ENCODE measurements around the gene MMP23B.
"Not testable (repeated sequence)": the region's sequence is repeated elsewhere in the genome, so short reads cannot be mapped to it uniquely, and the experiment has no call there.

Gene MMP23B

DNA sequence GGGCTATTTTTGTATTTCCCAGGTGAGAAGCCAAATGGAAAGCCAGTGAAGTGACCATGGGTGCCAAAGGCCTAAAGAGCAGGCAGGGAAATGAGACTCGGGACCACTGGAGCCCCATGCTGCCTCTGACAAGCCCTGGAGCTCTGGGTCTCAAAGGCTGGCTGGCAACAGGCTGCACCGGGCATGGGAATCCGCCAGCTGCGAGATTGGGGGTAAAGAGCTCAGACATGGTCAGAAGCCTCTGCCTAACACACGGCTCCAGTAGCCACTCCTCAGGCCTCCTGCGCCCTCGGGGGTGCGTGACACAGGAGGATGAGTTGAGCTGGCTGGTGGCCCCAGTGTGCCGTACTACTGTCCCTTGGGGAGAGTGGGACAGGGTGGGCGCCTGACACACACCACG is 32.3 kb downstream of the MMP23B start:
- DNase-seq (ENCODE audit: low read depth in 2 of 3, low spot score in 2 of 3): not testable (repeated sequence)

DNA sequence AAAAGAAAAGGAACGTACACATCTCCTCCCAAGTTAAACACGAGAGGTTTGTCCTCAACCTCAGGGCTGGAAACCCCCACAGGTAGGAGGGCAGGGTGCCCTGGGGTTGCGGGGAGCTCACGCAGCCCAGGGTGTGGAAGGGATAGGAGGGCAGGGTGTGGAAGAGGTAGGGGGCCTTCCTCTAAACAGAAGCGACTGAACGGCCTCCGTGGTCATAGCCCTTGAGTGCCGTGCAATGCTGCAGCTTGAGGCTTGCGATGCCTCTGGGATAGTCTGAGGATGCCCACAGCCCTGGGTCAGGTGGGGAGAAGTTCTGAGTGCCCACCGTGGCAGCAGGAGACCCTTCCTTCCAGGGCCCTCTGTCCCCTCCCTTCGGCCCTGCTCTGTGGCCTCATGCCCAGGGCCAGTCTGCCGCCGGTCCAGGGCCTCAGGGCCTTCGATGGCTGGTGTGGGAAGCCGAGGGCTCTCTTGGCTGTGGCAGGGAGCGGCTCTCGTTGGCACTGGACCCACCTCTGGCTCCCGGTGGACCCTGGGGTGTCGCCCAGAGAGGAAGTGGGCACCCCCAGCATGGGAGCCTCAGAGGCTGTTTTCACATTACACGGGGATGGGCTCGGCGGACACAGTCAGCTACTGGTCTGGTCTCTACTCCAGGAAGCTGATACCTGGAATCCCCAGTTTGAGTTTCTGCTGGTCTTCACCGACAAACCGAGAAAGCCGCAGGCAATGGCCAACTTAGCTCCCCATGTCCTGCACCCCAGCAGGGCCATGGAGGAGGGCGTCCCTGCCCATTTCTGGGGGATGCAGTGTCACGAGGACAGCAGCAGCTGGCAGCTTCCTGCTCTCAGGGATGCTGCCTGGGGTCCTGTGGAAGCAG is 33.2 kb downstream of the MMP23B start:
- DNase-seq (ENCODE audit: low read depth in 2 of 3, low spot score in 2 of 3): no peak

DNA sequence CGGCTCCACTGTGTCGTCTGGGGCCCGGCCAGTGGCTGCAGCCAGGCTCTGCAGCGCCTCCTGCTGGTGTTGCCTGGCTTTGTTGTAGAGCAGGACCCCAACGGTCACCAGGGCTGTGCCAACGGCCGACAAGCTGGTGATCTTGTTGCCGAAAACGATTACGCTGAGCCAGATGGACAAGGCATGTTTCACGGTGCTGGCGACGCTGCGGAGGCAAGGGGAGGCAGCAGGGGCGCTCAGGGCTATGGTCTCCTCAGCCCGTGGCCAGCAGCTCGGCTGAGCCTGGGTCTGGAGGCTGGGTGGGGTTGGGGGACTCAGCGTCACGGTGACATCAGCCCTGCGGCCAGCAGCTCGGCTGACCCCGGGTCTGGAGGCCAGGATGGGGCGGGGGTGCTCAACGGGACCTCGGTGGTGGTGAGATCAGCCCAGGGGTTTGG is 33.9 kb downstream of the MMP23B start:
- DNase-seq (ENCODE audit: low read depth in 2 of 3, low spot score in 2 of 3): peak in 1 of 3 experiments; percentile 18

GRCh38 chr1:1666526-1666925 is 34.6 kb downstream of the MMP23B start:
- no peak for DNase-seq (ENCODE audit: low read depth in 2 of 3, low spot score in 2 of 3)

GRCh38 chr1:1669468-1670440 is 37.8 kb downstream of the MMP23B start:
- DNase-seq (ENCODE audit: low read depth in 2 of 3, low spot score in 2 of 3): no peak

- DNase-seq (ENCODE audit: low read depth in 2 of 3, low spot score in 2 of 3): no peak
These were observed 38.9 kb downstream of the MMP23B start for GRCh38 chr1:1670866-1671265.

DNA sequence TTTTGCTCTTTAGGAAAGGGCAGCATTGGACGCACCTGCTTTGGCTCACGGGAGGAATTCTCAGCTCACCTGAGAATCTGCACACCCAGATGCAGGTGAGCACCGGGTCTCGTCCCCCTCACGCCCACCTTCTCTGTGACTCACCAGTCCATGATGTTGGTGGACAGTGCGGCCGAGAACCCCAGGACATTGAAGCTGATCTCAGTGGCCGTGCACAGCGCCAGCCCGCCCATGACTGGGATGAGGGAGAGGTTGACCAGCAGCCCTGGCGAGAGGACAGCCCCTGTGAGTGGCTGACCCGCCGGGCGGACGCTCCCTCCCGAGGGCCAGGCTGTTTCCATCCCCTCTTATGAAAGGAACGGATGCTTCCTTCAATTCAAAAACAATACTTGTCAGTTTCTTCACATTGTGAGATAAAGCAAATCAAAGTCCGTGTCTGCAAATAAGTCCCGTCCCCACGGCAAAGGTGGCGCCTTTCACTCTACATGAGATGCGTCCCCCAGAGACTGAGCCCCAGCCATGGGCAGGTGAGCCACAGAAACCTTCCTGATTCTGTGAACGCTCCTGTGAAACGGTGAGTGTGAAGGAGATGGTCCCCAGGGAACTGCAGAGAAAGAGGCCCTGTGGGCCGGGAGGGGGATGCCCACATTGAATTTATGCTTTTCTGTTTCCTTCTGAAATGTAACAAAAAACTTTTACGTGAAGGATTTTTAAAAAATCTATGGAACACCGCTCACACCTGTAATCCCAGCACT is 39.6 kb downstream of the MMP23B start:
- DNase-seq (ENCODE audit: low read depth in 2 of 3, low spot score in 2 of 3): no peak

DNA sequence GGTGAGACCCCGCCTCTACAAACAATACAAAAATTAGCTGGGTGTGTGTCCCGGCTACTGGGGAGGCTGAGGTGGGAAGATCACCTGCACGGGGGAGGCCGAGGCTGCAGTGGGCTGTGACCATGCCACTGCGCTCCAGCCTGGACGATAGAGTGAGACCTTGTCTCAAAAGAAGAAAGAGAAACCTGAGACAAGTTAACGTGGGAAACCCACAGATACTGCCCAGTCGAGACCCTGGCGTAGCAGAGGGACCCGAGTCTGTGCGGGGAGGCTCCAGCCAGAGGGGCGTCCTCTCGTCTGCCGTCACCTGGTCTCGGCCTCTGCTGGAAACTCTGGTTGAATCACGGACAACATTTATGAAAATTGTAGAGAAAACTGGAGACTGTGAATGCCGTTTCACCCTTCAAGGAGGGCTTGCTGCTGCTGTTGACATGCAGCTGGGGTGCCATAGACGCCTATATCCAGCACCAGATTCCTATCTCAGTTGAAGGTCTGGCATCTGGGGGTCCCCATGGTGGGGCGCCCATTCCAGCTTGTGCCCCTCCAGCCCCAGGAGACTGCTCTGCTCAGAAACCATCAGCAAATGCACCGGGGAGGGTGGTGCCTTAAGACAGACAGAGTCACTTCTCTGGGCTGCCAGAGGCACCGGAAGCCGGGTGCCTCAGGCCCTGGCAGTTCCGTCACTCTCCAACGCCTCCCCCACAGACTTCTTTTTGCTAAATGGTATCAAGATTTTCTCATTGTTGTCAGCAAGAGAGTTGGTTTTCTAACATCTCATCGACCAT is 40.4 kb downstream of the MMP23B start:
- no peak for DNase-seq (ENCODE audit: low read depth in 2 of 3, low spot score in 2 of 3)

- DNase-seq (ENCODE audit: low read depth in 2 of 3, low spot score in 2 of 3): not testable (repeated sequence)
These were observed 42.8 kb downstream of the MMP23B start for GRCh38 chr1:1674806-1675205.

- not testable (repeated sequence) for DNase-seq (ENCODE audit: low read depth in 2 of 3, low spot score in 2 of 3)
These were observed 43.2 kb downstream of the MMP23B start for GRCh38 chr1:1675218-1675617.

DNA sequence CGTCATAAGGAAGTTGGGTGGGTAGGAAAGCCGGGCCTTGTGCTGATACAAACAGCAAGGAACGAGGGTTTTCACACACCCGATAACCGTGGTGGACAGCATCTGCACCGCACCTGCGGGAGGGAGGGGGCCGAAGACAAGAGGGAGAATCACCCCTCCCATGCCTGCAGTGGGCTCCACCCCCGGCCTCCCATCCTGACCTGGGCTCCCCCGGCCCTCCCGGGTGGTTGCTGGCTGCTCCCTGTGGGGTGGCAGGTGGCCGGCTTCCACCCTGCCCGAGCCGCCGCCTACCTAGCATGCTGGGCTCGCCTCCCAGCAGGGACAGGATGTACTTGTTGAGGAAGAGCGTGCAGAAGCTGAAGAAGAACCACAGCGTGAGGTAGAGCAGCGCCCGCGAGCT is 44.1 kb downstream of the MMP23B start:
- DNase-seq (ENCODE audit: low read depth in 2 of 3, low spot score in 2 of 3): not testable (repeated sequence)

- DNase-seq (ENCODE audit: low read depth in 2 of 3, low spot score in 2 of 3): peak; percentile 13 to 44 (median 13)
These were observed 46.0 kb downstream of the MMP23B start for GRCh38 chr1:1677718-1678580.

DNA sequence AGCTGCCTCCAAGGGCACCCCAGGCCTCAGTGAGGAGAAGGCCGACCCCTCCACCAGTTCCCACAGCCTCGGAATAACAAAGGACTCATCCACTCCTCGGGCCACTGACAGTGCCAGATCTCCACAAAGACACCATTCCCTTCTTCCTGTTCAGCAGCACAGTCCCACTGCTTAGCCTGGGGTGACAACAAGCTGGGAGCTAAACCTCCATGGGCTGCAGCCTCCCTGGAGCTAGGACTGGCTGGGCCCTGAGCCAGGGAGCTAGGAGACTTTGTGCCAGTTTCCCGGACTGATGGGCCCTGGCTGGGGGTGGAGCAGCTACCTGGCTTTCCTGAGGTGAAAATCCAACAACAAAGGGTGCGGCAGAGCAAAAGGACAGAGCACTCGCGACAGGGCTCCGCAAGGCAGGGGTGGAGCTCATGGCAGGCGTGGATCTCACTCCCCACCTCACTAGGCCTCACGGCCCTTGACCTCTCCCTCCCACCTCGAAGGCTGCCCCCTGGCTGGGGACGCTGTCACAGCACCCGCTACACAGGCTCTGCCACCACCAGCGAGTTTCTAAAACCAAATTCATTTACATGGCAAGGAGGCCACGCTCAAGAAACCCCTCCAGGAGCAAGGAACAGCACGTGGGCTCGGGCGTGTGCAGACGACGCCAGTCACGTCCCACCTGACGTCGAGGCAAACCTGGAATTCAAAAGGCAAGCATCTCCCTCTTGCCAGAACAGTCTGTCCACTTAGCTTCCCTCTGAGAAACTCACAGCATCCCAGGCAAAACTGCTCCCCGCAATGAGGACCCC is 46.8 kb downstream of the MMP23B start:
- peak in 1 of 3 experiments; percentile 55 for DNase-seq (ENCODE audit: low read depth in 2 of 3, low spot score in 2 of 3)

DNA sequence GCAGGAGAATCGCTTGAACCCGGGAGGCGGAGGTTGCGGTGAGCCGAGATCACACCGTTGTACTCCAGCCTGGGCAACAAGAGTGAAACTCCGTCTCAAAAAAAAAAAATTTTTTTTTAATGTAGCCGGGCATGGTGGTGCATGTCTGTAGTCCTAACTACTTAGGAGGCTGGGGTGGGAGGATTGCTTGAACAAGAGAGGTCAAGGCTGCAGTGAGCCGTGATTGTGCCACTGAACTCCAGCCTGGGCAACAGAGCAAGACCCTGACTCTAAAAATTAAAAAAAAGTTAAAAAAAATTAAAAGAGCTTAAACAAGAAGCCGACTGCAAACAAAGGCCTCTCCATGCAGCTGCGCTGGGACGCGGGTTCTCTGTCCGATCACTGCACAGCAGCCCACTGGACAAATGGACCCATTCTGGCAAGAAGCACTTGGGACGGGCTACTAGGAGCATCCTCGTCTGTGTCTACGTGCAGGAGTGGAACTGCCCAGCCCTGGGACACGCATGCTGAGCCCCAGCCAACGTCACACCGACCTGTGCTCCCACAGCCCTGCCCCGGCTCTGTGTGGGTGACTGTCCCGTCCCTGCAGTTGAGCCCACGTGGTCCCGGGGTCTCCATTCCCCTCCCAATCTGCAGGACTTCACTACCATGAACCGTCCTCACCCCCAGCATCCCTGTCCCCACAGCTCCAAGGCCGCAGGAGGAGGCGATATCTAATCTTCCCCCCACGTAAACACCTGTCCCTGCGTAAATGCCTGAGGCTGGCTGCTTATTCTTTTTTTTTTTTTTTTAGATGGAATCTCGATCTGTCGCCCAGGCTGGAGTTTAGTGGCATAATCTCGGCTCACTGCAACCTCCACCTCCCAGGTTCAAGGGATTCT is 48.3 kb downstream of the MMP23B start:
- no peak for DNase-seq (ENCODE audit: low read depth in 2 of 3, low spot score in 2 of 3)

DNA sequence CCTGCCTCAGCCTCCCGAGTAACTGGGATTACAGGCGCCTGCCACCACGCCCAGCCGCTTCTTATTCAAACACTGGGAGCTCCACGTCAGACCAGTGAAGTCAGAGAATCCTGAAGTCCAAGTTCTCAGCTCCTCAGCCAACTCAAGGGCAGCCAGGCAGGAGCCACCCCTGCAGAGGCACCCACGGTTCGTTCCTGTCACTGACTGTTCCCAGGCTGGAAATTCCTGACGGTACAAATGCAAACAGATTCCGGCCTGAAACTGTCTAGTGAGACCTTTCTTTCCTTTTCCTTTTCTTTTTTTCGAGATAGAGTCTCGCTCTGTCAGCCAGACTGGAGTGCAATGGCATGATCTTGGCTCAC is 48.9 kb downstream of the MMP23B start:
- DNase-seq (ENCODE audit: low read depth in 2 of 3, low spot score in 2 of 3): no peak

DNA sequence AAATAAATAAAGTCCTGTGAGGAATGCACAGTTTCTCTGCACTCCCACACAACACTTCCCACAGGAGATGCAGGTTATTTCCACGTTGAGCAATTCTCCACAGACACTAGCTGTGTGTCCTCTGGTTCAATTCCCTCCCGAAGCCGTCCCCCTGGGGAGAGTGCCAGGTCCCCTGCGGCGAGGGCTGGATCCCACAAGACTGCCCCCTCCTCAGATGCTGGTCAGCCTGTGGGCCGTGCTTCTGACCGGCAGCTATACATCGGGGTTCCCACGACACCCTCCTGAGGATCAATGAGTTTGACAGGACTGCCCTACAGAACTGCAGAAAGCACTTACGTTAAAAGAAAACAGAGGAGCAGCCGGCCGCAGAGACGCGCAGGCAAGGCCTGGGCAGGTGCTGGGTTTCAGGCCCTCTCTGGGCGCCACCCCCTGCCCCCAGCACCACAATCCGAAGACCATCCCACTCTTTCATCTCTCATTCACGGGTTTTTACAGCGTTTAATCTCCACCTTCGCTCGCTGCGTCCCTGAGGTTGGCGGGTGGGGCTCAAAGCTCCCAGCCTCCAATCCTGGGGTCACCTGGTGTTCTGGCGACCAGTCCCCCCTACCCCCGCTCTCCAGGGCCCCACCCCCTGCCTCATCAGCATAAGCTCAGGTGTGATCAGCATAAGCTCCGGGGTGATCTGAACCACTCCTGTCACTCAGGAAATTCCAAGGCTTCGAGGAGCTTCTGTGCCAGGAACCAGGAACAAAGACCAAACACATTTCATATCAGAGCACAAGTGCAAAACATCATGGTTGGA is 51.3 kb downstream of the MMP23B start:
- no peak for DNase-seq (ENCODE audit: low read depth in 2 of 3, low spot score in 2 of 3)

Measured in activated CD8-positive, alpha-beta memory T cell treated with anti-CD3 and anti-CD28 coated beads for 48 hours (primary cell).